GM12878 (cell line): ENCODE data around the gene MAPKAP1. TPM values are rescaled to one million over a fixed set of nuclear protein-coding genes. Genes with fewer than 3 reads are reported as not detected.

Source experiments
- ATAC-seq: fragments of 200-7000 bp; cut with Tn5 transposase; 3 replicates; pipeline ENCODE4 v1.9.1; 2020; ENCODE audit warnings: mild to moderate bottlenecking, moderate library complexity
- BruUV-seq: library from RNA; stranded (reverse); fragments of 400-500 nt; replicated peaks from 2 replicates; lab custom pipeline; 2021; lab: Mats Ljungman, UMichigan
- CTCF ChIA-PET: fragments of 300-600 bp; sonication (Branson Sonifier 250); formaldehyde crosslinking; extraction: SDS; loops from one replicate; lab custom pipeline; 2021; ENCODE audit warnings: inconsistent platforms; lab: Yijun Ruan, JAX
- POLR2A ChIA-PET: fragments of 350-600 bp; formaldehyde crosslinking; extraction: SDS; loops from one replicate; lab custom pipeline; 2021; ENCODE audit warnings: inconsistent platforms; lab: Charles Lee
- RAD21 ChIA-PET: fragments of 300-600 bp; sonication (Branson Sonifier 250); formaldehyde crosslinking; loops from one replicate; lab custom pipeline; 2023; ENCODE audit warnings: antibody characterized with exemption; ENCODE audit not compliant: unreplicated experiment; lab: Charles Lee
- SMC1A ChIA-PET: fragments of 300-600 bp; sonication (Branson Sonifier 250); formaldehyde crosslinking; loops from one replicate; lab custom pipeline; 2023; ENCODE audit not compliant: unreplicated experiment, uncharacterized antibody; lab: Charles Lee
- DNase-seq: peaks from one replicate; pipeline ENCODE4 v3.0.0-alpha.2; 2011; ENCODE audit warnings: low read depth, low spot score
- FAIRE-seq: peaks from 3 replicates; lab custom pipeline; 2011; peaks lifted over from hg19 to GRCh38; lab: Jason Lieb, UNC
- H2AFZ ChIP-seq: 2 replicates; pipeline ENCODE4 v1.6.0; 2011; ENCODE audit warnings: low read depth, low read length, control low read depth; ENCODE audit not compliant: control insufficient read depth
- H3K27ac ChIP-seq: 2 replicates; pipeline ENCODE4 v1.5.1; 2011; ENCODE audit warnings: control low read depth; ENCODE audit not compliant: control insufficient read depth, insufficient read depth
- H3K27me3 ChIP-seq, 2 experiments: replicated peaks in 1 of 2; 2 replicates each; pipeline versions ENCODE4 v1.6.0 to v1.6.1; 2011; ENCODE audit warnings: low read length in 1 of 2; ENCODE audit not compliant: control insufficient read depth in 2 of 2, insufficient read depth in 2 of 2
- H3K36me3 ChIP-seq, 2 experiments: 2 replicates each; pipeline ENCODE4 v1.5.1; 2011; ENCODE audit warnings: low read length in 1 of 2; ENCODE audit not compliant: control insufficient read depth in 2 of 2, insufficient read depth in 2 of 2
- H3K4me1 ChIP-seq: 2 replicates; pipeline ENCODE4 v1.6.1; 2011; ENCODE audit warnings: mild to moderate bottlenecking, low read length, moderate library complexity, mixed read lengths; ENCODE audit not compliant: control insufficient read depth, insufficient read depth
- H3K4me2 ChIP-seq: 2 replicates; pipeline ENCODE4 v1.6.0; 2011; ENCODE audit warnings: control low read depth; ENCODE audit not compliant: control insufficient read depth, insufficient read depth
- H3K4me3 ChIP-seq: fragments of 200-600 bp; sonication (generic); 2 replicates; pipeline ENCODE4 v1.5.1; 2016
- H3K79me2 ChIP-seq: 2 replicates; pipeline ENCODE4 v1.6.0; 2011; ENCODE audit warnings: low read length; ENCODE audit not compliant: control insufficient read depth, insufficient read depth
- H3K9ac ChIP-seq: 2 replicates; pipeline ENCODE4 v1.8.0; 2011; ENCODE audit warnings: low read length, control low read depth, mixed read lengths; ENCODE audit not compliant: control insufficient read depth, insufficient read depth
- H3K9me3 ChIP-seq: replicated peaks from 3 replicates; pipeline ENCODE4 v1.5.1; 2011; ENCODE audit warnings: mild to moderate bottlenecking, low read length; ENCODE audit not compliant: control insufficient read depth, insufficient read depth
- H4K20me1 ChIP-seq: 2 replicates; pipeline ENCODE4 v1.6.0; 2011; ENCODE audit not compliant: control insufficient read depth, insufficient read depth
- E2F4 ChIP-seq: IDR thresholded peaks from 2 replicates; pipeline ENCODE4 v1.6.1; 2012; ENCODE audit warnings: low read depth, low read length, improper control_type of control experiment
- IRF4 ChIP-seq: IDR thresholded peaks from 2 replicates; pipeline ENCODE4 v1.6.1; 2011; ENCODE audit warnings: low read depth, low read length
- JUNB ChIP-seq: IDR thresholded peaks from 2 replicates; pipeline ENCODE4 v1.6.1; 2016; ENCODE audit warnings: antibody characterized with exemption, mild to moderate bottlenecking
- KDM1A ChIP-seq: fragments of 200-600 bp; sonication (generic); IDR thresholded peaks from 2 replicates; pipeline ENCODE4 v1.6.1; 2016; ENCODE audit warnings: borderline replicate concordance
- NKRF ChIP-seq: fragments of 450-650 bp; conservative IDR thresholded peaks from 2 replicates; pipeline ENCODE4 v1.6.1; 2017; ENCODE audit warnings: mild to moderate bottlenecking, moderate library complexity
- PAX5 ChIP-seq: IDR thresholded peaks from 2 replicates; pipeline ENCODE4 v1.6.1; 2011; ENCODE audit warnings: low read depth, low read length, borderline replicate concordance
- POLR2A ChIP-seq: IDR thresholded peaks from 2 replicates; pipeline ENCODE4 v1.6.1; 2011; ENCODE audit warnings: low read depth, mild to moderate bottlenecking, low read length
- RCOR1 ChIP-seq: conservative IDR thresholded peaks from 2 replicates; pipeline ENCODE4 v1.6.1; 2012; ENCODE audit warnings: low read depth, low read length, improper control_type of control experiment
- RELB ChIP-seq: fragments of 450-650 bp; IDR thresholded peaks from 2 replicates; pipeline ENCODE4 v1.6.1; 2017; ENCODE audit warnings: low read depth, mild to moderate bottlenecking, moderate library complexity
- RUNX3 ChIP-seq: IDR thresholded peaks from 2 replicates; pipeline ENCODE4 v1.6.1; 2012; ENCODE audit warnings: low read length, inconsistent platforms
- ZBED1 ChIP-seq: IDR thresholded peaks from 2 replicates; pipeline ENCODE4 v1.6.1; 2016; ENCODE audit warnings: borderline replicate concordance
- whole genome bisulfite sequencing: methylation state at CpG from one replicate; pipeline ENCODE4 v1.1.6; 2016; ENCODE audit warnings: low lambda C conversion rate; ENCODE audit not compliant: insufficient replicate concordance, insufficient coverage; ENCODE audit errors: missing lambda C conversion rate; 5-methylcytosine and 5-hydroxymethylcytosine counted together
- in situ Hi-C: fragments of 300-500 bp; cut with MboI; formaldehyde crosslinking; loops from 9 replicates; pipeline ENCODE4 v1.14.3; 2018; ENCODE audit warnings: mixed read lengths
- intact Hi-C: fragments of 100-400 bp; cut with micrococcal nuclease; formaldehyde crosslinking; loops from one replicate; pipeline ENCODE4 v1.14.2; 2022; ENCODE audit not compliant: unreplicated experiment
- polyA plus RNA-seq, 11 experiments: library from polyadenylated mRNA; depleted of rRNA in 4 of 11; unstranded in 6 of 11; stranded (reverse) in 5 of 11; fragments of >200 nt; fragmentation: Nextera tagmentation in 4 of 11; fragmentation: Illumina TruSeq in 1 of 11; extraction: Ambion mirVana in 4 of 11; extraction: Trizol in 1 of 11; gene quantifications; 1 replicate in 1 of 11; 2 replicates in 10 of 11; pipeline versions ENCODE4 v1.2.1 to v1.2.3, GENCODE V29; 2011 to 2016; ENCODE audit warnings: inconsistent platforms in 2 of 11, missing spikeins in 2 of 11, low read depth in 1 of 11
- total RNA-seq, 4 experiments: library from RNA; depleted of rRNA in 3 of 4; stranded (reverse); fragments of >200 nt in 3 of 4; fragmentation: Illumina TruSeq in 1 of 4; extraction: Trizol in 1 of 4; gene quantifications; 2 replicates each; pipeline versions ENCODE4 v1.2.1 to v1.2.3, GENCODE V29; 2013 to 2021
- TF ChIP-seq, protein P1 (sequence below): IDR thresholded peaks from 2 replicates; pipeline ENCODE4 v1.6.1; 2012; ENCODE audit warnings: low read depth, low read length, improper control_type of control experiment

The MAPKAP1 gene
- total and polyA plus RNA-seq, 10 of the 15 experiments (the other 5 are each of a cell fraction or from before 2014, with no cell fraction given) = 5.1 to 188 (median 105) TPM

DNA sequence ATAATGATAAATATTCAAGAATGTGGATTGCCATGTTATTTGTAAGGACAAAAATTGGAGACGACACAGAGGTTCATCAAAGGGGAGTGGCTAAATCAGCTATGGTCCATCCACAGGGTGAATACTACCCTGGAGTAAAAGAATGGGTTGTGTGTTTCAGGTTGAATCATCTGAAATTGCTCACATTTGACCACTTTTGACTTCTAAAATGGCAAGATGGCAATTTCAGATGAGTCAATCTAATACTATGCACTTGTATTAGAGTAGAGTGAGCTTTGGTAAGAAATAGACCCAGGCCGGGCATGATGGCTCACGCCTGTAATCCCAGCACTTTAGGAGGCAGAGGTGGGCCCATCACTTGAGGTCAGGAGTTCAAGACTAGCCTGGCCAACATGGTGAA lies 313.6 kb downstream of the MAPKAP1 start:
- H3K4me2 ChIP-seq = no peak overlapping the region
- POLR2A ChIA-PET = no interaction called here
- CTCF ChIA-PET = no interaction called here
- no TSS peak for BruUV-seq
- DNase-seq (peak; percentile 21), ATAC-seq (peak; percentile 91), FAIRE-seq (no peak)
- TF ChIP-seq JUNB (peak; percentile 61; the same call in 1 of the 2 replicates), IRF4 (0 out of 2 replicates have a peak, but pooled peaks have one; percentile 54), RUNX3 (peak; percentile 28; the same call in 1 of the 2 replicates), RCOR1 (no peak)
- SMC1A ChIA-PET = no interaction called here
- H3K4me3 ChIP-seq = no peak overlapping the region
- intact Hi-C loops (no loop called here), in situ Hi-C loops (no loop called here)
- H3K27ac ChIP-seq = no peak overlapping the region
- H4K20me1 ChIP-seq = no peaks in the 10 kb centered on the region
- RAD21 ChIA-PET = no interaction called here
- H3K36me3 ChIP-seq = no peaks in the 10 kb centered on the region
- 11% methylated on average over 3 of the region's 3 CpGs for WGBS
- no peaks in the 10 kb centered on the region for H3K79me2 ChIP-seq
- H3K4me1 ChIP-seq = no peaks in the 10 kb centered on the region
- H3K9ac ChIP-seq = no peak overlapping the region
- no peaks in the 10 kb centered on the region for H3K9me3 ChIP-seq
- H3K27me3 ChIP-seq = no peaks in the 10 kb centered on the region
- H2AFZ ChIP-seq = no peak overlapping the region

DNA sequence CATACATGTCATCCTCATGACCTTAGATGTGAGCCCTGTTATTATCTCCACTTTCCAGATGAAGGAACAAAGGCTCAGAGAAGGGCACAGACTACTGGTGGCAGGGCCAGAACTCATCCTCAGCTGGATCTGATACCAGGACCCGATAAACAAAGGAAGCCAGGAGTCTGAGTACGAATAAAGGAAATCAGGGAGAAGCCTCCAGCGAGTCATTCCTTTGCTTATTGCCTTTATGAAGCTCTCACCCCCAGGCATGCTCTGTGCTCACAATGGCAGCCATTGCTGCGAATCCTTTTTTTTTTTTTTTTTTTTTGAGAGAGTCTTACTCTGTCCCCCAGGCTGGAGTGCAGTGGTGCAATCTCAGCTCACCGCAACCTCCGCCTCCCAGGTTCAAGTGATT lies 315.3 kb downstream of the MAPKAP1 start:
- Histone ChIP-seq H4K20me1 (no peaks in the 10 kb centered on the region), H3K9ac (no peak overlapping the region), H3K27me3 (no peaks in the 10 kb centered on the region), H3K4me1 (no peaks in the 10 kb centered on the region), H3K4me2 (no peak overlapping the region), H2AFZ (no peak overlapping the region), H3K27ac (no peak overlapping the region), H3K79me2 (no peaks in the 10 kb centered on the region), H3K36me3 (no peaks in the 10 kb centered on the region), H3K9me3 (no peaks in the 10 kb centered on the region), H3K4me3 (no peak overlapping the region)
- intact Hi-C loops = no loop called here
- DNase-seq (no peak), FAIRE-seq (no peak), ATAC-seq (no peak)
- BruUV-seq = no TSS peak
- ChIA-PET POLR2A (no interaction called here), RAD21 (no interaction called here), SMC1A (no interaction called here), CTCF (no interaction called here)
- 77% methylated on average over 6 of the region's 6 CpGs for WGBS
- in situ Hi-C loops = no loop called here
- no peak for TF ChIP-seq KDM1A
- TF ChIP-seq PAX5 = no peak
- TF ChIP-seq, protein P1, sequence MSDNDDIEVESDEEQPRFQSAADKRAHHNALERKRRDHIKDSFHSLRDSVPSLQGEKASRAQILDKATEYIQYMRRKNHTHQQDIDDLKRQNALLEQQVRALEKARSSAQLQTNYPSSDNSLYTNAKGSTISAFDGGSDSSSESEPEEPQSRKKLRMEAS = no peak
- no peak for TF ChIP-seq ZBED1
- no peak for TF ChIP-seq POLR2A
- TF ChIP-seq E2F4 = no peak
- TF ChIP-seq RELB = no peak
- no peak for TF ChIP-seq NKRF
